GM19438 (cell line): ENCODE results near the gene PPARD.

Experiments used
- ATAC-seq: cut with Tn5 transposase; IDR thresholded peaks from one replicate; pipeline ENCODE4 v1.9.1; 2021; ENCODE audit warnings: low read depth; ENCODE audit not compliant: unreplicated experiment

Gene PPARD

DNA sequence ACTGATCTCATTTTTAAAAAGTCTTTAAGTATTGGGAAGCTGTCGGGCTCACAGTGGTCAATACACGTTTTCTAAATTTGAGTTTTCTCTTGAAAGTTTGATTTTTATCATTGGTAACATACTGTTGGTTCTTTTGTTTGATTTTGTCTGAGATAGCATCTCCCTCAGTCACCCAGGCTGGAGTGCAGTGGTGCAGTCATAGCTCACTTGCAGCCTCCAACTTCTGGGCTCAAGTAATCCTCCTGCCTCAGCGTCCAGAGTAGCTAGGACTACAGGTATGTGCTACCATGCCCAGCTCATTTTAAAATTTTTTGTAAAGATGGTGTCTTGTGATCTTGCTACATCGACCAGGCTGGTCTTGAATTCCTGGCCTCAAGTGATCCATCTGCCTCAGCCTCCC, 9.1 kb downstream of the PPARD start:
- ATAC-seq, result no peak

DNA sequence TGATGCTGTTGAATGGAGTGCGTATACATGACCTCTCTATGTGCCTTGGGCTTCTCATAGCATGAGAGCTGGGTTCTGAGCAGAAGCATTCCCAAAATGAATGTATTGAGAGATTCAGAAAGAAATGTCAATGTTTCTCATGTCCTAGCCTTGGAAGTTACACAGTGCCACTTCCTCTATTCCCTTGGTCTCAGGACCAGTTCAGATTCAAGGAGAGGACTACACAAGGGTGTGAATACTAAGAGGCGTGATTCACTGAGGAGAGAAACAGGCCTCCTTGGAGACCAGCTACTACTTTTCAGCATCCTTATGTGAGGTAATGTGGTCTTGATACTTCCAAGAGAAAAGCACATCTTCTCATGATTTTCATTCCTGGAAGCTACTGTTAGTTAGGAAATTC, 10.4 kb downstream of the PPARD start:
- no peak for ATAC-seq

DNA sequence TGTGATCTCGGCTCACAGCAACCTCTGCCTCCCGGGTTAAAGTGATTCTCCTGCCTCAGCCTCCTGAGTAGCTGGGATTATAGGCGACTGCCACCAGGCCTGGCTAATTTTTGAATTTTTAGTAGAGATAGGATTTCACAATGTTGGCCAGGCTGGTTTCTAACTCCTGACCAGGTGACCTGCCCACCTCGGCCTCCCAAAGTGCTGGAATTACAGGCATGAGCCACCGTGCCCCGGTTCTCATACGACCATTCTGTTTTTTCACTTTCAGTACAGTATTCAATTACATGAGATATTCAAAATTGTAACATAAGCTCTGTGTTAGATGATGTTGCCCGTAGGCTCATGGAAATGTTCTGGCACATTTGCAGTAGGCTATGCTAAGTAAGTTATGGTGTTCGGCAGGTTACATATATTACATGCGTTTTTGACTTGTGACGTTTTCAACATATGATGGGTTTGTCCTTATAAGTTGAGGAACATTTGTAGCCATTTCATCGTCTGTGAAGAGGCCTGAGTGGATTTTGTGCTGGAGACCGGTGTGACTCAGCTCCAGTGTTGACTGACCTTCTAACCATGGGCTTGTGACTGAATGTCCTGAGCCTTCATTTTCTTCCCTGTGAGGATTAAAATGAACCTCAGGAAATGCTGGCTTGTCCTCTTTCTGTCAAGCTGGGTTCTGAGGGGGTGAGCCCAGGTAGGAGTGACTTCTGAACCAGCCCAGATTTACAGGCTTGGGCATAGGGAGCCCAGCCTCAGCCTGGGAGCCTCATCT, 12.2 kb downstream of the PPARD start:
- no peak for ATAC-seq

DNA sequence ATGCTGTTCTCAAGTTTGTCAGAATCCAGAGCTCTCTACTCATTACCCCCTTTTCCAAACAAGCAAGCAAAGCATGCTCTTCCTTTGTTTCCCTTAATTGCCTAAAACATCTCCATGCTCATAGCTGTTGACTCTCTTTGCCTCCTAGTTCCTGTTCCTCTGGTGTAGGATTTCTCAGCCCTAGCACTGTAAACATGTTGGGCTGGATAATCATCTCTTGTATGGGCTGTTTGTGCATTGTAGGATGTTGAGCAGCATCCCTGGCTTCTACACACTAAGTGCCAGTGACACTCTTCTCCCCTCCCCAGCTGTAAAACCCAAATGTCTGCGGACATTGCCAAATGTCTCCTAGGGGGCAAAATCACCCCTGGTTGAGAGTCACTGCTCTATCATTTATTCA, 14.0 kb downstream of the PPARD start:
- no peak for ATAC-seq

DNA sequence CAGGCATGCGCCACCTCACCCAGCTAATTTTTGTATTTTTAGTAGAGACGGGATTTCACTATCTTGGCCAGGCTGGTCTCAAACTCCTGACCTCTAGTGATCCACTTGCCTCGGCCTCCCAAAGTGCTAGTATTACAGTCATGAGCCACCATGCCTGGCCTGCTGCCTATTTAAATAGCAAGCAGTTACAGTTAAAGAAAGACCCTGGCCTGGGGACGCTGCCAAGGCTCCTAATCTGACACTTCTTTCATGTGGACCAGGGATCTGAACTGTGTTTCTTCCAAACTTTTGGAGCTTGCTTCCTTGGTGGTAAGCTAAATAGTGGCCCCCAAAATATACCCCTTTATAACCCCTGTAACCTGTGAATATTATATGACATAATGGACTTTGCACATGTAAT, 15.3 kb downstream of the PPARD start:
- no peak for ATAC-seq

DNA sequence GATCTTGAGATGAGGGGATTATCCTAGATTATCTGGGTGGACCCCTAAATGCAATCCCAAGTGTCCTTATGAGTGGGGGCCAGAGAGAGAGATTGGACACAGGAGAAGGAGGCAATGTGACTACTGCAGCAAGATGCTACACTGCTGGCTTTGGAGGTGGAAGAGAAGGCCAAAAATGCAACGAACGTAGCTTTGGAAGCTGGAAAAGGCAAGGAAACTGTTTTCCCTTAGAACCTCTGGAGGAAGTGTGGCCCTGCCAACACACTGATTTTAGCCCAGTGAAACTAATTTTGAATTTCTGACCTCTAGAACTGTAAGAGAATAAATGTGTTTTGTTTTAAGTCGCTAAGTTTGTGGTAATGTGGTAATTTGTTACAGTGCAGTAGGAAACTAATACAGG, 15.7 kb downstream of the PPARD start:
- no peak for ATAC-seq

DNA sequence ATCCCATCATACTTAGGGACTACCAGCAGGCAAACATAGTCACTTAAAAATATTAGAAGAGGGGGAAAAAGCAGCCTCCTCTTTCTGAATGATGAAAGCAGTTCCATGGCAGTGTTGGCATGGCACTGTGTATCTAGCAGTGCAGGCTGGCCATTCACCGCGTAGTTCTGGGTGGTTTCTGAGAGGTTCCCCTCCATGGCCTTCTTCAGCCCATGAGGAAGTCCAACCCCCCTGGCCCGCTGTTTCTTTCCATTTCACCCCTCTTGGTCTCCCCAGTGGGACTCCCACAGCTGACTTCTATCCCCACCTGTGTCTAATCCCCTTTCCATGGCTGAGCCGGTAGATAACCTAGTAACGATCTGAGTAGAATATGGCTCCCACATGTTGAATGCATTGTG, 17.0 kb downstream of the PPARD start:
- no peak for ATAC-seq

DNA sequence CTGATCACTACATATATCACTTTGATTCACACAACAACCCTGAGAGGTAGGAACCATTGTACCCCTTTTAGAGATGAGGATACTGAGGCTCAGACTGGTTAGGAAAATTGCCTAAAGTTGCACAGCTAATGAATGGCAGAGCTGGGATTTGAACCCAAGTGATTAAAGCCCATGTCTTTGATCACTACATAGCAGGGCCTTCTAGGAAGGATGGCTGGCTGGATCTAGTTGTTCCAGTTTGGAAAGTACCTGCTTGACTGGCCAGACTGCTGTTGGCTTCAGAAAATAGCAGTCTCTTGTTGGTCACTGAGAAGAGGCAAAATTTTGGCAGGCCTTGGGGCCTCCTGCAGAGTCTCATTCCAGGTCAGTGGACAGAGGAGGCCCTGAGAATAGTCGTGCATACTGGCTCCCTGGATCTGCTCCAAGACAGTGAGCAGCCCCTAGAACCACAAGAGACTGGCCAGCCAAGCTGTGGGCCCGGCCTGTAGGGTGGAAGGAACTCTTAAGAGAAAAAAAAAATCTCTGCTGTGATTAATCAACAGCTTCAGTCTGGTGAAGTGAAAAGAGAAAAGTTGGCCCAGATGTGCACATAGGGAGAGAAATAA, 17.5 kb downstream of the PPARD start:
- ATAC-seq, result no peak

DNA sequence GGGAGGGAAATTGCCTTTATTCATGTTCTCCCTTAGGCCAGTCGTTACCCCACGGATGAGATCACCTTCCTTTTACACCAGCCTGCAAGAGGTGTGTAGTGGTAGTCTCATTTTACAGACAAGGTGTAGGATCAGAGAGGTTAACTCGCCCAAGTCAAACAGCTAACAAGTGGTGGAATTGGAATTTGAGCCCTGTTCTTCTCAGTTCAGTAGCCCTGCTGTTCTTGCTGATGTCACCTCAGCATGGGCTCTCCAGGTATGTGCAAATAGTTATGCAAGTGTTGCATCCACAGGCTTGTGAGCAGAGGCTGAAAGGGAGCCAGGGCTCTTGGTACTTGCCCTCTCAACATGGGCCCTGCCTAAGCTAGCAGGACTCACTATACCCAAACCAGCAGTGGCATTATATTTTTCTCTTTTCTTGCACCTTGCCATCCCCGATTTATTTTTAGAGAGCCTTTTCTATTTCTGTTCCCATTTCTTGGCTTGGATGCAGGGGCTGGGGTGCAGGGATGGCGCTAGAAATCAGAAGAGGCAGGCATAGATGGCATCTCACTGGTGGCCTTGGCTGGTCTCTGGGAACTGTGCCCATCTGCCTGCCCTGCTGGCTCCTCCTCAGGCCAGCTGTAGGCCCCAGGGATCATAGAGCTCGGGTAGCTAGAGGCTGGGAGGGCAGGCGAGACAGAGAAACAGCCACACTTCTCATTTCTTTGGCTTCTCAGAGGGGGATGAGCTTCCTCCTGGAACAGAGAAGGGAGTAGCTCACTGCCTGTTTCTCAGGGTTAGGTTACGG, 18.2 kb downstream of the PPARD start:
- ATAC-seq, result no peak

DNA sequence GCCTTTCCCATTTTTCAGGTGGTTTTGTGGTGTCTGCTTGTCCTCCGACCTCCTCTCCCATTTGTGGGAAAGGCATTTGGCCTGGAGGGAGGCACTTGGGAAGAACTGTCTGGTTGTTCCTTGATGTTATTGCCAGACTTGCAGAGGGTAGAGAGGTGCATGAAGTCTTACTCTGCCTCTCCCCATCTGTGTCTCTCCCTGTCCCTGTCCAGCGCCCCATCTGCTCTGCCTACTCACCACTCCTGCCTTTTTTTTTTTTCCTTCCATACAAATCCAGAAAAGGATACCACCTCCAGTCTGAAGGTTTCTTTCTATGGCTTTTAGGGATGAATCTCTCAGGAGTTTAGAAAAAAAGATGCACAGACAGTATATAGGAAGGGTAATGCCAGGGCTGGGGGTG, 19.8 kb downstream of the PPARD start:
- no peak for ATAC-seq

DNA sequence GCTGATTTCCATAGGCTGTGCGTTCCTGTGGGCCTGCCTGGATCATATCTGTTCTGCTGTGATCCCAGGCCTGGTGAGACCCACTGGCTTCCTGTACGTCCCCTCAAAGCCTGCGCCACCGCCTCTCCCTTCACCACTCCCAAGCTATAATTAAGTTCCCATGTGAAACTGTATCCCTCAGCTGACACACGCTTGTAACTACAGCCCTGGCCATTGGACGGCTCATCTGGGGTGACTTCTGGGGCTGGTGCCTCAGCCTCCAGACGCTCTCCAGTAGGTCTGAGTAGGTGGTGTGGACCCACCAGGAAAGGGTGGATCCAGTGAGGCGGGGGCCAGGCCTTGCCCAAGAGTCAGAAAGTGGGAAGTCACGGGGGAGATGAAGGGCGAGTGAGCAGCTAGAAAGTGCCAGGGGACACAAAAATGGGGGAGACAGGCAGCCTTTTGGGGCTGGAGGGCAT, 21.0 kb downstream of the PPARD start:
- no peak for ATAC-seq

DNA sequence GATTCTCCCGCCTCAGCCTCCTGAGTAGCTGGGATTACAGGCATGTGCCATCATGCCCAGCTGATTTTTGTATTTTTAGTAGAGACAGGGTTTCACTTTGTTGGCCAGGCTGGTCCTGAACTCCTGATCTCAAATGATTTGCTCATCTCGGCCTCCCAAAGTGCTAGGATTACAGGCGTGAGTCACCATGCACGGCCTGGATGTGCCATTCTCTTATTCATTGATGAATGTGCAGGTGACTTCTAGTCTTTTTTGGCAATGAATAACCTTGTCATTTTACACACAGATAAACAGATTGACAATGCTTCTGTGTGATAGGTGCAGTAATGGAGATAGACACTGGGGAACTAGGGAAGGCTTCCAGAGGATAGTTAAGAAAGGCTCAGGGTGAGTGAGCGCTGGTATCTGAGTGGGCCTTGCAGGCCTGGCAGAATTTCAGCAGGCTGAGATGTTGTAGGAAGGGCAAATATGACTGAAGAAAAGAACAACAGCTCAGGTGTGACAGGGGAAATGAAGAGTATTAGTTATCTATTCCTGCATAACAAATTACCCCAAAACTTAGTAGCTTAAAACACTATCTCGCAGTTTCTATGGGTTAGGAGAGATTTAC, 23.3 kb downstream of the PPARD start:
- ATAC-seq, result no peak

DNA sequence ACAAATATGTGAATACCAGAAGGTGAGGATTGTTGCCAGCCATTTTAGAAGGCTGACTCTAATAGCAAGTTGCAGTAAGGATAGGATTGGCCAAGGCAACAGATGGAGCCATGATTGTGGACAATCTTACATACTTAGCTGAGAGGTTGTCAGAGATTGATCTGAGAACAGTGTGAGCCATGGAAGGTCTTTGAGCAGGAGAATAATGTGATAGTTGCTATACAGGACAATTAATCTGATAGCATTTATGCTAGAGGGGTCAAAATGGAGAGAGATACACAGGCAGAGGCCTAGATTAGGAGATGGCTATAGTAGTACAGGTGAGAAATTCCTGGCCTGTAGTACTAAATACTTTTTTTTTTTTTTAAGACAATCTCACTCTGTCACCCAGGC, 23.8 kb downstream of the PPARD start:
- ATAC-seq, result no peak

DNA sequence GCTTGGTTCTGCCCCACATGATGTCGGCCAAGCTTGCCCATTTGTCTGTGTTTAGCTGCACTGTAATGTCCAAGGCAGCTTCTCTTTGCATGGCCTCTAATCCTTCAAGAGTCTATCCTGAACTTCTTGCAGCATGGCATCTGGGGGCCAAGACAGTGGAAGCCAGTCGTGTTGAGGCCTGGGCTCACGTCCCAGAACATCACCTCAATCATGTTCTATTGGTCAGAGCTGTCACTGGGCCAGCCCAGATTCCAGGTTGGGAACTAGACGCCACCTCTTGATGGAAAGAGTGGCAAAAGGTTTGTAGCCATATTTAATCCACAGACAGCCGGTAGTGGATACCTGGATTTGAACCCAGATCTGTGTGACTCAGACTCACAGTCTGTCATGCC, 25.3 kb downstream of the PPARD start:
- no peak for ATAC-seq

DNA sequence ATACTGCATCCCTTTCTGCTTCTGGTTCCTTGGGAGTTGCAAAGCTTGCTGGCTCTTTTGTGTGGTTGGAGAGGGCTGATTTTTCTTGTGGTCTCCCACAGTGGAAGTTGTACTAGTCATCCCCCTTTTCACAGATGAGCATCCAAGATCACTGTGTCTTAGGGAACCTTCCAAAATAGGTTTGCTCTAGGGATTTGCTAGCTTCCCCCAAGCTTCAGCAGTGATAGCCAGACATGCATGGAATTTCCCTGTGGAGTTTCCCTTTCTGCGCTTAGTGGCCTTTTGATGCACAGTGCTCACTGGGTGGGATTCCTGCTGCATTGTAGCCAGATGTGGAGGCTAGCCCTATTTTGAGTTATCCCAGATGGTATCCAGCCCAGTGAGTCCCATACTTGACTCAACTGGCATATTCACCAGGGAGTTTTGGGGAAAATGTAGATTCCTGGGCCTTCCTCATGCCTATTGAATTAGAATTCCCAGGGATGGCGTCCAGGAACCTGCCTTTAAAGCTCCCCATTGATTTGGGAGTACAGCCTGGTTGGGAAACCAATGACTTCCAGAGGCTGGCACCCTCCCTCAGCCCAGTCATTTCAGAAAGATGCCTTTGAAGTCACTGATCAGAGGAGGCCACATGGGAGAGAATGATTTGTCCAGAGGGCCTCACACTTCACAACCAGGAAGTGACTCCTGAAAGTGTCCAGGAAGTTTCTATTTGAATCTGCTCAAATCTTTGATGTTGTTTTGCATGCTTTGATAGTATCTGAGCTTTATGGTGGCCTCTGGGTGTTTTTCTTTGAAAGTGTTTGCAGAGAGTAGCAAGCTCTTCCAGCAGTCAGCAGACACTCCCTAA, 25.9 kb downstream of the PPARD start:
- no peak for ATAC-seq

DNA sequence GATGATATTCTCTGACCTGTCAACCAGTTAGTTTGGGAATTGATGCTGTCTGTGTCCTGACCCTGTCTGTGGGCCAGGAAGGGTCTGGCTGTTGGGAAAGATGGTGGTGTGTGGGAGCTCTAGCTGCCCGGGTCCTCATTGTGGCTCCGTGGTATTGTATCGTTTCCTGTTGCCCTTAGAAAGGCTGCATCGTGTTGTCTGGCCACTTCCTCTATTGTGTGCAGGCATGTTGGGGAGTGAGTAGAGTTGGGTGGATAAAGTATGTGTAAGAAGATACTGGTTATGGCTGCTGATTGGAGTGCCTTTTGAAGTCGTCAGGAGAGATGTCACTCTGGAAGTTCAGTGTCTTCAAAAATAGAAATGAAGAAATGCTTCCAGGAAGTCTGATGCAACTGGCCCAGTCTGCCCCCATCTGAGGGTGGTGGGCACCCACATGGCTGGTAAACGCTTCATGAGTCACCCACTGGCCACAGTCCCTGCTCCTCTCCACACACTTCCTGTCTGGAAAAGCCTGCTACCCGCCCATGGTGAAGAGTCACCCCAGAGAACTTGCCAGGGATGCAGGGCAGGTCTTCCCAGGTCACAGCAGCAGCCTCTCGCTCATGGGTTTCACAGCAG, 27.9 kb downstream of the PPARD start:
- no peak for ATAC-seq

DNA sequence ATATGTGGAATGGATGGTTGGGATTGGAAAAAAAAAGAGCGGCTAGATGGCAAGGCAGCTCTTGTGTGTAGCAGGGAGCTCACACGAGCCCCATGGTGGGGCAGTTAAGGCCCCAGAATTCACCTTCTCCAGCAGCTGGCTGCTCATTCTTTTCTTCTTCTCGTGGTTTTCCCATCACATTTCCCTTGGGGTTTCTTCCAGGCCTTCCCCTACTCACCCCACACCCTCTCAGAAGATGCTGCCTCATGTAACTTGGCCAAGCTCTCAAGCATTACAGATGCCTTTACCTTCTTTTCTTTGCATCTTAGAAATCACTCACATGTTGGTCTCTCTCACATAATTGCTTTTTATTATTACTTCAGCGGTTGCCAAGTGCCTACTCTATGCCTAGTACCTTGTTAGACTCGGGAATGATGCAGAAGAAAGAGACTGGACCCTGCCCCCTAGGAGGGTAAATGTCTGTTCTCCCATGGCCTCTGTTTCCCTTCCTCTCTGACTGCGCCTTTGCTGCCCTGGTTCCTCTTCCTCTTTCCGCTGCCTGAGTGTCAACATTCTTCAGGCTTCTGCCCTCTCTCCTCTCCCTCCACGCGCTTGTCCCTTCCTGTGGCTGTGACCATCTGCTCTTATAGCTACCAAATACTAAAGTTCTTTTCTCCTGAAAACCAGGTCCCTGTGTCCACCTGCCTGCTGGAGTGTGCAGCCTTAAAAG, 28.6 kb downstream of the PPARD start:
- ATAC-seq, result no peak

DNA sequence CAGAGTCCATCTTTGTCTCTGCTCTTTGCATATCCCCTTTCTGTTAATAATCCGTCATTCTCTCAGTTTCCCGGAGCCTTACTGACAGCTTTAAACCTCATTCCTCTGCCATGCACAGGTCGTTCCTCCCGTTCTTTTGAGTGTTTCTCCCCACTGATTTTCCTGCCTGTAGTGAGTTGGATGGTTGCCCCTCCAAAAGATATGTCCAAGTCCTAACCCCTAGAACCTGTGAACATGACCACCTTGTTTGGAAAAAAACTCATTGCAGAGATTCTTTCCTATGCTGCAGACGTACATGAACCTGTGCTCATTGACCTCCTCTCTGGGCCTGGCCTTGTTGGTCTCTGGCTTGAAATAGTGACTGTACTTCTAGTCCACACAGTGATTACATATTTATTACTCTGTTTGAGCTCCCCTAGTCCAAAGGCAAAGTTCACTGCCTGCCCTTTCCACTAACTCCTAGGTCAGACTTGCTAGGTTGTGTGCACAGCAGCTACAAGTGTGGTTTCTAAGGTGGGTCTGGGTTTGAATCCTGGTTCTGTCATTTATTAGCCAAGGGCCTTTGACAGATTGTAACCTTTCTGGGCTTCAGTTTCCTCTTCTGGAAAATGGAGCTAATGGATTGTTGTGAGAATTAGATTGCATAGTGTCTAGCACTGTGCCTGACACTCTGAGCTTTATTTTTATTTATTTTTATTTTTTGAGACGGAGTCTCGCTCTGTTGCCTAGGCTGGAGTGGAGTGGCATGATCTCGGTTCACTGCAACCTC, 29.3 kb downstream of the PPARD start:
- no peak for ATAC-seq

DNA sequence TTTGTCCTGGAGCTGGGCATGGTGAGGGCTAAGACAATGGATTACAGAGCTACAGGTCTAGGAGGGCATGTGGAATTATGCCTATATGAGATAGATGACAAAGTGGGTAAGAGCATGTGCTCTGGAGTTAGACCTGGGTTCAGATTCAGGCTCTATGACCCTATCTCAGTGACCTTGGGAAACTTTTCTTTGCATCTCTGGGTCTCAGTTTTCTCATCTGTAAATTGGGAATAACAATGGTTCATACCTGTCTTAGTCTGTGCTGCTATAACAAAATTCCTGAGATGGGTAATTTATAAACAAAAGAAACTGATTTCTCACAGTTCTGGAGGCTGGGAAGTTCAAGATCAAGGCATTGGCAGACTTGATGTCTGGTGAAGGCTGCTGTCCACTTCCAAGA, 30.3 kb downstream of the PPARD start:
- no peak for ATAC-seq
